Loucy (cell line): ENCODE data around the gene DAZL.

Experiments
- CTCF ChIP-seq: fragments of 200-600 bp; sonication (generic); conservative IDR thresholded peaks from 2 replicates; pipeline ENCODE4 v1.5.1; 2014; ENCODE audit warnings: mild to moderate bottlenecking, antibody characterized with exemption, low read length
- EZH2phosphoT487 ChIP-seq: fragments of 200-600 bp; IDR thresholded peaks from 2 replicates; pipeline ENCODE4 v1.6.1; 2018; ENCODE audit warnings: antibody characterized with exemption, mild to moderate bottlenecking, moderate library complexity, borderline replicate concordance

DNA sequence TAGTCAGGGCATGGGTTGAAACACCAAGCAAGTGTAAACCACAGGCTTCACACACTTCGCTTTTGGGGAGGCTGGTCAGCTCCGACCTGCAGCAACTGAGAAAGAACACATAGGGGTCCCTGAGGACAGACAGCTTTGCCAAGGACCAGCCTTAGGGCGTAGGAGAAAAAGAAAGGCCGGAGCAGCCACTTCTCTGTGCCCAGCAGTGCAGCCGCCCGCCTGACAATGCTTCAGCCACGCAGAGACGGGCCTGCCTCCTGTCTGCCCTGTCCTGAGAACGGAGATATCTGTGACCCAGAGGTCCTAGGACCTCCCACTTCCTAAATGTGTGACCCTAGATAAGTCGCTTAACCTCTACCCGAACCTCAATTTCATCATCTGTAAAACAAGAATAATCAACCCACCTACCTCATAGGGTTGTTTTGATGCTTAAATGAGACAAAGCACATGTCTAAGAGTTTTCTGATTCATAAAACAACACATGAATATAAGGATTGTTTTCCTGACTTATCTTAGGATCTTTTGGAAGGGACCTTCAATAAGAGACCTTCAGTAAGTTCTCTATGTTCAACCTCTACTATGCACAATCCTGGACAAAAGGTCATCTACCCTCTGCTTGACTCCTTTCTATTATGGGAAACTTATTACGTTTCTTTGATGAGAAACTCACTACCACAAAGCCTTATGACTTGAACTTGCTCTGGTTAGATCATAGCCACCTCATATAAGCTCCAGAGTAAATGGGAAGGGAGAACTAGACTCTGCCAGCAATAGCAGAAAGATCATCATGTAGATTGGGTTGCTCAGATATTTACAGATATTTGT is 58.8 kb downstream of the DAZL start:
- TF ChIP-seq CTCF, result no peak
- TF ChIP-seq EZH2phosphoT487, result no peak
